ENCODE results near the gene UNC5A. TPM values are rescaled to one million over a fixed set of nuclear protein-coding genes. Genes with fewer than 3 reads are reported as not detected.

UNC5A gene
- total RNA-seq, 1 experiment from 2014 or later = 3.1 TPM

DNA sequence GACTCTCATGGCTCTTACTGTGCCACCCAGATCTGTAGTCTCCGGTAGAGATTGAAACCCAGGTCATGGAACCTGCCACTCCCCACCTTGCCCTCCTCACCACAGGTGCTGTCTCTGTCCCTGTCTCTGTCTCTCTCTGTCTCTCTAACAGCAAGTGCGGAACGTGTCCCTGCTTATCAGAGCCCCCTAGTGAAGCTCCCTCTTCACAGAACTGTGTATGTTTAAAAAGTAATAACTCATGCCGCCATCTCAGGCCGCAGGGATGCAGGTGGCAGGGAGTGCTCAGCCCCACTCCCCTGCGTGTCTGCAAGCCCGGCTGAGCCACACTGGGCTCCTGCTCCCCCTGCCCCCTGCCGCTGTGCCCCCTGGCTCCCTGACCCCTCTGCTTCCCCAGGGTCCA lies 43.8 kb downstream of the UNC5A start:
- DNase-seq = no peak
- H3K27me3 ChIP-seq (ENCODE audit: insufficient read depth, low read depth) = no peaks in the 10 kb centered on the region
- no peaks in the 10 kb centered on the region for H3K36me3 ChIP-seq (ENCODE audit: low read depth)
- H3K4me3 ChIP-seq = no peak overlapping the region
- intact Hi-C loops (cut with micrococcal nuclease; ENCODE audit: unreplicated experiment) = no loop called here
- BruUV-seq (replicated peaks) = no TSS peak
- no peak overlapping the region for H3K27ac ChIP-seq
- CTCF ChIA-PET = no interaction called here
- no peak overlapping the region for H3K4me2 ChIP-seq
- no peaks in the 10 kb centered on the region for H3K79me2 ChIP-seq (ENCODE audit: low read depth)
- TF ChIP-seq EZH2 (IDR thresholded peaks at IDR 0.05; ENCODE audit: low read depth) (no peak), CTCF (conservative IDR thresholded peaks at IDR 0.05) (no peak)
- POLR2A ChIA-PET (ENCODE audit: unreplicated experiment) = no interaction called here
- no peaks in the 10 kb centered on the region for H3F3A ChIP-seq (ENCODE audit: insufficient read depth, low read depth)
- no peak overlapping the region for H2AFZ ChIP-seq
- H3K4me1 ChIP-seq (replicated peaks; ENCODE audit: insufficient read depth) = no peaks in the 10 kb centered on the region
- H3K9me3 ChIP-seq (ENCODE audit: insufficient read depth, low read depth) = no peaks in the 10 kb centered on the region
- H3K9me2 ChIP-seq (ENCODE audit: insufficient read depth) = no peaks in the 10 kb centered on the region
- H4K20me1 ChIP-seq (ENCODE audit: insufficient read depth) = no peaks in the 10 kb centered on the region

- Histone ChIP-seq H3K27ac (no peak overlapping the region), H3K4me3 (no peak overlapping the region), H3K4me2 (no peak overlapping the region), H3F3A (ENCODE audit: insufficient read depth, low read depth) (no peaks in the 10 kb centered on the region), H3K79me2 (ENCODE audit: low read depth) (no peaks in the 10 kb centered on the region), H2AFZ (no peak overlapping the region), H3K4me1 (replicated peaks; ENCODE audit: insufficient read depth) (no peaks in the 10 kb centered on the region), H4K20me1 (ENCODE audit: insufficient read depth) (no peaks in the 10 kb centered on the region), H3K36me3 (ENCODE audit: low read depth) (no peaks in the 10 kb centered on the region), H3K9me3 (ENCODE audit: insufficient read depth, low read depth) (no peaks in the 10 kb centered on the region), H3K9me2 (ENCODE audit: insufficient read depth) (no peaks in the 10 kb centered on the region), H3K27me3 (ENCODE audit: insufficient read depth, low read depth) (no peaks in the 10 kb centered on the region)
- DNase-seq = no peak
- ChIA-PET CTCF (no interaction called here), POLR2A (ENCODE audit: unreplicated experiment) (no interaction called here)
- intact Hi-C loops (cut with micrococcal nuclease; ENCODE audit: unreplicated experiment) = no loop called here
- TF ChIP-seq EZH2 (IDR thresholded peaks at IDR 0.05; ENCODE audit: low read depth) (no peak), CTCF (conservative IDR thresholded peaks at IDR 0.05) (no peak)
- no TSS peak for BruUV-seq (replicated peaks)
Observed at GRCh38 chr5:176855598-176855997, 45.2 kb downstream of the UNC5A start.

- no peak overlapping the region for H3K27ac ChIP-seq
- no peak overlapping the region for H3K4me3 ChIP-seq
- H3F3A ChIP-seq (ENCODE audit: insufficient read depth, low read depth) = no peaks in the 10 kb centered on the region
- CTCF ChIA-PET = no interaction called here
- no peaks in the 10 kb centered on the region for H4K20me1 ChIP-seq (ENCODE audit: insufficient read depth)
- H3K4me2 ChIP-seq = no peak overlapping the region
- H3K9me2 ChIP-seq (ENCODE audit: insufficient read depth) = no peaks in the 10 kb centered on the region
- POLR2A ChIA-PET (ENCODE audit: unreplicated experiment) = no interaction called here
- no peak overlapping the region for H2AFZ ChIP-seq
- BruUV-seq (replicated peaks) = no TSS peak
- H3K27me3 ChIP-seq (ENCODE audit: insufficient read depth, low read depth) = no peaks in the 10 kb centered on the region
- no peak for TF ChIP-seq CTCF (conservative IDR thresholded peaks at IDR 0.05)
- TF ChIP-seq EZH2 (IDR thresholded peaks at IDR 0.05; ENCODE audit: low read depth) = no peak
- H3K4me1 ChIP-seq (replicated peaks; ENCODE audit: insufficient read depth) = no peaks in the 10 kb centered on the region
- intact Hi-C loops (cut with micrococcal nuclease; ENCODE audit: unreplicated experiment) = no loop called here
- no peaks in the 10 kb centered on the region for H3K9me3 ChIP-seq (ENCODE audit: insufficient read depth, low read depth)
- no peak for DNase-seq
- no peaks in the 10 kb centered on the region for H3K36me3 ChIP-seq (ENCODE audit: low read depth)
- no peaks in the 10 kb centered on the region for H3K79me2 ChIP-seq (ENCODE audit: low read depth)
Observed at GRCh38 chr5:176856746-176857145, 46.4 kb downstream of the UNC5A start.

All from PC-9 (cell line).